CD4-positive, alpha-beta memory T cell (primary cell): Measurements from ENCODE around the gene RPEL1. TPM values are rescaled to one million over a fixed set of nuclear protein-coding genes. Genes with fewer than 3 reads are reported as not detected.
"Not testable (repeated sequence)": the region's sequence is repeated elsewhere in the genome, so short reads cannot be mapped to it uniquely, and the experiment has no call there.

Source experiments
- CTCF ChIA-PET: fragments of 350-600 bp; sonication (Branson Sonifier 250); formaldehyde crosslinking; loops from one replicate; lab custom pipeline; 2021; ENCODE audit warnings: inconsistent platforms; ENCODE audit not compliant: partially characterized antibody; lab: Charles Lee
- POLR2A ChIA-PET: fragments of 350-600 bp; sonication (Branson Sonifier 250); formaldehyde crosslinking; loops from one replicate; lab custom pipeline; 2021; ENCODE audit not compliant: partially characterized antibody; lab: Charles Lee
- DNase-seq, 5 donors: peaks; one replicate each; pipeline versions ENCODE4 v3.0.0 to v3.0.0-alpha.2; 2020 to 2022; ENCODE audit warnings: mixed read lengths in 1 of 5
- H3K27ac ChIP-seq: one replicate; pipeline ENCODE4 v1.7.0; 2013; ENCODE audit warnings: low read depth, low read length
- H3K27me3 ChIP-seq: 2 replicates; pipeline ENCODE4 v1.7.0; 2013; ENCODE audit warnings: mild to moderate bottlenecking, low read length, moderate library complexity; ENCODE audit not compliant: insufficient read depth
- H3K36me3 ChIP-seq: 2 replicates; pipeline ENCODE4 v1.7.0; 2013; ENCODE audit warnings: mild to moderate bottlenecking, low read length, moderate library complexity; ENCODE audit not compliant: insufficient read depth
- H3K4me1 ChIP-seq: 2 replicates; pipeline ENCODE4 v1.7.0; 2013; ENCODE audit warnings: mild to moderate bottlenecking, low read length, moderate library complexity; ENCODE audit not compliant: insufficient read depth
- H3K4me3 ChIP-seq, 2 donors: one replicate each; pipeline ENCODE4 v1.7.0; 2013; ENCODE audit warnings: low read length in 2 of 2, mild to moderate bottlenecking in 1 of 2
- H3K9me3 ChIP-seq, 2 donors: one replicate each; pipeline ENCODE4 v1.7.0; 2013; ENCODE audit warnings: low read length in 2 of 2, control low read depth in 1 of 2; ENCODE audit not compliant: control insufficient read depth in 1 of 2
- H3K27ac Mint-ChIP-seq, 7 donors: one replicate each; pipeline ENCODE4 v1.8.0; 2020 to 2021; ENCODE audit warnings: mixed read lengths in 7 of 7, mild to moderate bottlenecking in 6 of 7, inconsistent platforms in 3 of 7, moderate library complexity in 3 of 7
- H3K27me3 Mint-ChIP-seq, 2 donors: one replicate each; pipeline ENCODE4 v1.8.0; 2020 to 2021; ENCODE audit warnings: mixed read lengths in 2 of 2
- H3K36me3 Mint-ChIP-seq, 2 donors: one replicate each; pipeline ENCODE4 v1.8.0; 2020 to 2021; ENCODE audit warnings: mixed read lengths in 2 of 2, inconsistent platforms in 1 of 2, mild to moderate bottlenecking in 1 of 2
- H3K4me1 Mint-ChIP-seq, 4 donors: one replicate each; pipeline ENCODE4 v1.8.0; 2020 to 2021; ENCODE audit warnings: mixed read lengths in 4 of 4, mild to moderate bottlenecking in 1 of 4
- H3K4me3 Mint-ChIP-seq, 8 donors: one replicate each; pipeline ENCODE4 v1.8.0; 2020 to 2021; ENCODE audit warnings: mixed read lengths in 8 of 8, mild to moderate bottlenecking in 7 of 8, moderate library complexity in 6 of 8, inconsistent platforms in 3 of 8
- H3K9me3 Mint-ChIP-seq, 8 donors: one replicate each; pipeline ENCODE4 v1.8.0; 2020 to 2021; ENCODE audit warnings: mixed read lengths in 8 of 8, mild to moderate bottlenecking in 5 of 8, inconsistent platforms in 3 of 8, moderate library complexity in 1 of 8
- intact Hi-C: fragments of 100-400 bp; cut with micrococcal nuclease; formaldehyde crosslinking; loops from one replicate; pipeline ENCODE4 v1.15.1; 2023
- polyA plus RNA-seq, 2 donors: library from polyadenylated mRNA; unstranded; fragments of 300-500 nt; fragmentation: Illumina TruSeq; gene quantifications; one replicate each; pipeline ENCODE4 v1.2.3, GENCODE V29; 2021
- total RNA-seq, 2 experiments: library from RNA; stranded (reverse); gene quantifications; one replicate each; pipeline ENCODE4 v1.2.3, GENCODE V29; 2021

RPEL1 gene
- total and polyA plus RNA-seq, 4 experiments from 2014 or later, result not detected

GRCh38 chr10:103246324-103246723 is 637 bp downstream of the RPEL1 start:
- Mint-ChIP-seq H3K4me3 (no peak overlapping the region), H3K27ac (no peak overlapping the region), H3K4me1 (peaks cover 0 to 7% (median 3%) of the 10 kb centered on the region in 4 donors), H3K27me3 (peaks cover 4 to 6% of the 10 kb centered on the region in 2 donors), H3K9me3 (peaks cover 0 to 4% (median 0%) of the 10 kb centered on the region in 8 donors), H3K36me3 (no peaks in the 10 kb centered on the region)
- POLR2A ChIA-PET, result no interaction called here
- H3K9me3 ChIP-seq, result no peaks in the 10 kb centered on the region
- H3K4me3 ChIP-seq, result no peak overlapping the region
- CTCF ChIA-PET, result interaction anchor here (0.7 to 4.2 kb wide), 5 partner anchors 9 to 413 kb away, joined by 3 to 21 read pairs (median 5); partner anchors contain the start of gene CNNM2
- no peak overlapping the region for H3K27ac ChIP-seq
- no peaks in the 10 kb centered on the region for H3K27me3 ChIP-seq
- DNase-seq, result no peak
- intact Hi-C loops, result no loop called here
- H3K4me1 ChIP-seq, result no peaks in the 10 kb centered on the region
- no peaks in the 10 kb centered on the region for H3K36me3 ChIP-seq

- intact Hi-C loops, result no loop called here
- Mint-ChIP-seq H3K36me3 (peaks cover 0 to 4% of the 10 kb centered on the region in 2 donors), H3K4me3 (no peak overlapping the region), H3K27ac (no peak overlapping the region), H3K27me3 (peaks cover 0 to 3% of the 10 kb centered on the region in 2 donors), H3K9me3 (peaks cover 0 to 6% (median 4%) of the 10 kb centered on the region in 8 donors), H3K4me1 (peaks cover 0 to 3% (median under 1%) of the 10 kb centered on the region in 4 donors)
- no peak for DNase-seq
- no peaks in the 10 kb centered on the region for H3K27me3 ChIP-seq
- POLR2A ChIA-PET, result no interaction called here
- CTCF ChIA-PET, result interaction anchor here (2.1 kb wide), 1 partner anchor 10 kb away, joined by 7 read pairs; no protein-coding TSS in a partner anchor
- H3K36me3 ChIP-seq, result no peaks in the 10 kb centered on the region
- H3K9me3 ChIP-seq, result no peaks in the 10 kb centered on the region
- no peak overlapping the region for H3K4me3 ChIP-seq
- no peaks in the 10 kb centered on the region for H3K4me1 ChIP-seq
- H3K27ac ChIP-seq, result no peak overlapping the region
Observed at GRCh38 chr10:103254113-103254512, 8.4 kb downstream of the RPEL1 start.

- Mint-ChIP-seq H3K9me3 (peaks cover 0 to 9% (median 6%) of the 10 kb centered on the region in 8 donors), H3K27ac (no peak overlapping the region), H3K27me3 (peaks cover 0 to 4% of the 10 kb centered on the region in 2 donors), H3K4me3 (no peak overlapping the region), H3K36me3 (peaks cover 0 to 7% of the 10 kb centered on the region in 2 donors), H3K4me1 (peaks cover 0 to 2% (median under 1%) of the 10 kb centered on the region in 4 donors)
- Histone ChIP-seq H3K27me3 (no peaks in the 10 kb centered on the region), H3K27ac (no peak overlapping the region), H3K4me1 (no peaks in the 10 kb centered on the region), H3K9me3 (no peaks in the 10 kb centered on the region), H3K36me3 (no peaks in the 10 kb centered on the region), H3K4me3 (no peak overlapping the region)
- ChIA-PET CTCF (interaction anchor here (1.0 to 2.1 kb wide), 2 partner anchors 11 to 337 kb away, joined by 3 to 7 read pairs; no protein-coding TSS in a partner anchor), POLR2A (no interaction called here)
- intact Hi-C loops, result no loop called here
- no peak for DNase-seq
Observed at GRCh38 chr10:103254538-103255325, 9.0 kb downstream of the RPEL1 start.

- peaks cover 4 to 17% (median 9%) of the 10 kb centered on the region in 8 donors for H3K9me3 Mint-ChIP-seq
- no peak overlapping the region for H3K27ac ChIP-seq
- H3K4me3 ChIP-seq, result no peak overlapping the region
- ChIA-PET CTCF (no interaction called here), POLR2A (no interaction called here)
- H3K36me3 ChIP-seq, result no peaks in the 10 kb centered on the region
- H3K27me3 ChIP-seq, result no peaks in the 10 kb centered on the region
- H3K4me3 Mint-ChIP-seq, result no peak overlapping the region
- no peak for DNase-seq
- no peaks in the 10 kb centered on the region for H3K9me3 ChIP-seq
- H3K36me3 Mint-ChIP-seq, result peaks cover 0 to 10% of the 10 kb centered on the region in 2 donors
- H3K27ac Mint-ChIP-seq, result no peak overlapping the region
- intact Hi-C loops, result no loop called here
- H3K4me1 Mint-ChIP-seq, result no peaks in the 10 kb centered on the region
- peaks cover 0 to 8% of the 10 kb centered on the region in 2 donors for H3K27me3 Mint-ChIP-seq
- H3K4me1 ChIP-seq, result no peaks in the 10 kb centered on the region
Observed at GRCh38 chr10:103256613-103257012, 10.9 kb downstream of the RPEL1 start.

- H3K9me3 ChIP-seq, result no peaks in the 10 kb centered on the region
- Mint-ChIP-seq H3K9me3 (peaks cover 4 to 17% (median 9%) of the 10 kb centered on the region in 8 donors), H3K4me1 (no peaks in the 10 kb centered on the region), H3K4me3 (no peak overlapping the region), H3K36me3 (peaks cover 0 to 10% of the 10 kb centered on the region in 2 donors), H3K27ac (peak overlapping the region in 2 of 7 donors; percentile 15 to 23), H3K27me3 (peaks cover 0 to 14% of the 10 kb centered on the region in 2 donors)
- POLR2A ChIA-PET, result no interaction called here
- H3K27ac ChIP-seq, result no peak overlapping the region
- intact Hi-C loops, result no loop called here
- H3K4me3 ChIP-seq, result no peak overlapping the region
- DNase-seq, result no peak
- H3K27me3 ChIP-seq, result no peaks in the 10 kb centered on the region
- CTCF ChIA-PET, result no interaction called here
- no peaks in the 10 kb centered on the region for H3K36me3 ChIP-seq
- no peaks in the 10 kb centered on the region for H3K4me1 ChIP-seq
Observed at GRCh38 chr10:103257812-103258211, 12.1 kb downstream of the RPEL1 start.

- Mint-ChIP-seq H3K36me3 (peaks cover 0 to 10% of the 10 kb centered on the region in 2 donors), H3K27ac (peak overlapping the region in 1 of 7 donors; percentile 1), H3K4me3 (peak overlapping the region in 1 of 8 donors; percentile 2), H3K27me3 (peaks cover 10 to 20% of the 10 kb centered on the region in 2 donors), H3K9me3 (peaks cover 4 to 17% (median 9%) of the 10 kb centered on the region in 8 donors)
- H3K9me3 ChIP-seq, H3K4me1 Mint-ChIP-seq, H3K4me3 ChIP-seq, H3K4me1 ChIP-seq, H3K36me3 ChIP-seq, H3K27me3 ChIP-seq, H3K27ac ChIP-seq, intact Hi-C loops, CTCF ChIA-PET, POLR2A ChIA-PET, DNase-seq: not testable (repeated sequence)
Observed at GRCh38 chr10:103258928-103259327, 13.2 kb downstream of the RPEL1 start.

- Histone ChIP-seq H3K36me3 (no peaks in the 10 kb centered on the region), H3K9me3 (no peaks in the 10 kb centered on the region), H3K27me3 (no peaks in the 10 kb centered on the region), H3K4me1 (no peaks in the 10 kb centered on the region), H3K4me3 (no peak overlapping the region), H3K27ac (no peak overlapping the region)
- Mint-ChIP-seq H3K4me3 (no peak overlapping the region), H3K9me3 (peaks cover 4 to 17% (median 9%) of the 10 kb centered on the region in 8 donors), H3K27me3 (peaks cover 14 to 26% of the 10 kb centered on the region in 2 donors), H3K4me1 (no peaks in the 10 kb centered on the region), H3K36me3 (peaks cover 0 to 10% of the 10 kb centered on the region in 2 donors), H3K27ac (no peak overlapping the region)
- intact Hi-C loops, result no loop called here
- CTCF ChIA-PET, result no interaction called here
- no peak for DNase-seq
- POLR2A ChIA-PET, result no interaction called here
Observed at GRCh38 chr10:103259989-103260388, 14.3 kb downstream of the RPEL1 start.
